ENCODE data around the gene CDCA8. TPM values are rescaled to one million over a fixed set of nuclear protein-coding genes. Genes with fewer than 3 reads are reported as not detected.

Gene CDCA8
- total and polyA plus RNA-seq, 2 of the 13 experiments (the other 11 are each of a cell fraction or from before 2014, with no cell fraction given): 24.1 to 38.6 TPM

- no peak for TF ChIP-seq ARID4A (CRISPR knock-in tag; IDR thresholded peaks at IDR 0.05; ENCODE audit: borderline replicate concordance)
- TF ChIP-seq ZGPAT (CRISPR knock-in tag; IDR thresholded peaks at IDR 0.05): no peak
- no peak for TF ChIP-seq SMARCC2 (IDR thresholded peaks at IDR 0.05)
- TF ChIP-seq ZNF704 (CRISPR knock-in tag; IDR thresholded peaks at IDR 0.05; ENCODE audit: borderline replicate concordance): no peak
- no peak for TF ChIP-seq MZF1 (CRISPR knock-in tag; IDR thresholded peaks at IDR 0.05; ENCODE audit: borderline replicate concordance)
- no peak for TF ChIP-seq ZMYM4 (CRISPR knock-in tag; IDR thresholded peaks at IDR 0.05)
- TF ChIP-seq SRSF1 (optimal IDR thresholded peaks at IDR 0.05; ENCODE audit: low read depth, low read length): peak; percentile 49
- TF ChIP-seq LCORL (IDR thresholded peaks at IDR 0.05): no peak
- peak; percentile 59 for TF ChIP-seq LCORL (CRISPR knock-in tag; IDR thresholded peaks at IDR 0.05)
- no peak for TF ChIP-seq TRAFD1 (CRISPR knock-in tag; IDR thresholded peaks at IDR 0.05; ENCODE audit: borderline replicate concordance)
- TF ChIP-seq PRDM10 (CRISPR knock-in tag; IDR thresholded peaks at IDR 0.05; ENCODE audit: low read depth): no peak
- no peak for TF ChIP-seq ZNF383 (CRISPR knock-in tag; IDR thresholded peaks at IDR 0.05; ENCODE audit: borderline replicate concordance)
Observed at GRCh38 chr1:37657620-37658412, 34.5 kb upstream of the CDCA8 start (continued).

Measured in HepG2 (cell line).